ENCODE results near the gene HTR1D.

HTR1D gene

DNA sequence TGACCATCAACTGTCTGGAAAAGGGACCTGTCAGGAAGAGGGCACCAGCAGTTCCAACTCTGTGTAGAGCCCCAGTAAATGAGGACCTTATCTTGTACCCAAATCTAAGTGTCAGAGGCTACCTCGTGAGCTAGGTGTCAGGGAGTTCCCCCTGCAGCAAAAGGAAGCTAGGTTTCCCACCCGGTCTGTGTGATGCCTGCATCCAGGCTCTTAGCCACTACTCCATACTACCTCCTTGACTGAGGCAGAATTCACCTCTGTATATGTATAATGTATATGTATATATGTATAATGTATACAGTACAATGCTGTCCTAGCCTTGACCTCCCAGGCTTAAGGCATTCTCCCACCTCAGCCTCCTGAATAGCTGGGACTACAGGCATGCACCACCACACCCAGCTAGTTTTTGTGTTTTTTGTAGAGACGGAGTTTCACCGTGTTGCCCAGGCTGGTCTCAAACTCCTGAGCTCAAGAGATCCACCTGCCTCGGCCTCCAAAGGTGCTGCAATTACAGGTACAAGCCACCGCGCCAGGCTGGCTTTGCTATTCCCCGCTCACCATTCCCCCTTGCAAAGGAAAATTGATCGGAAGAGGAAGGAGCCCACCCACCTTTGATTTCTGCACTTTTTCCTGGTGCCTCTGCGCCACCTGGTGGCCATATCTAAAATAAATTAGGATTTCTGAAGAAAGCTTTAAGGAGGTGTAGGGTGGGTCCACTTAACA lies 32.9 kb downstream of the HTR1D start:
- DNase-seq = peak; percentile 76

DNA sequence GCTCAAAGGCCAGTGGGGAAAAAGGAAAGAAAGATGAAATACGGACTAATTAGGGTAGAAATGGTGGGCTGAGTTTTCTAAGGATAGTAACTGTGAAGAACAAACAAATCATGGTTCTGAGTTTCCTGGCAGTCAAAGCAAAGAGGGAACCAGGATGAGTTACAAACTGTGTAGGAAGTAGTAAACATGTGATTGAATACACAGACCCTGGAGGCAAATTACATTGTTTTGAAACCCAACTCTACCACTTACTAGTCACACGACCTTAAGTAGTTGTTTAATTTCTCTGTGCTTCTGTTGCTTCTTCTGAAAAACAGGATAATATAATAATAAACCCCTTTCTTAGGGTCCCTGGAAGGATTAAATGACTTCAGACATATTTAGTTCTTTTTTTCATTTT lies 37.4 kb downstream of the HTR1D start:
- DNase-seq = no peak

DNA sequence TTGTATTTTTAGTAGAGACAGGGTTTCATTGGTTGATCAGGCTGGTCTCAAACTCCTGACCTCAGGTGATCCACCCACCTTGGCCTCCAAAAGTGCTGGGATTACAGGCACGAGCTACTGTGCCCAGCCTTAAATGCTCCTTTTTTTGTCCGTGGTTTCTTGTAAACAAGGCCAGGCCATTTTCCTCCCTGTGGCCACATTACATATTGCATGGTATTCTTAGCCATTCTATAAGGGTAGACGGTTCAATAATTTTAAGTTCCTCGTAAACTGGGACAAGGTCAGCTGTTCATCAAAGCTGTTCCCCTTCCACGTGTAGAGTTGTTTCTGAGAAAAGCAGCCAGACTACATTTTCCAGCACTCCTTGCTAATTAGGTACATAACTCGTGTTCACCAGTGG lies 38.4 kb downstream of the HTR1D start:
- DNase-seq = peak; percentile 69

DNA sequence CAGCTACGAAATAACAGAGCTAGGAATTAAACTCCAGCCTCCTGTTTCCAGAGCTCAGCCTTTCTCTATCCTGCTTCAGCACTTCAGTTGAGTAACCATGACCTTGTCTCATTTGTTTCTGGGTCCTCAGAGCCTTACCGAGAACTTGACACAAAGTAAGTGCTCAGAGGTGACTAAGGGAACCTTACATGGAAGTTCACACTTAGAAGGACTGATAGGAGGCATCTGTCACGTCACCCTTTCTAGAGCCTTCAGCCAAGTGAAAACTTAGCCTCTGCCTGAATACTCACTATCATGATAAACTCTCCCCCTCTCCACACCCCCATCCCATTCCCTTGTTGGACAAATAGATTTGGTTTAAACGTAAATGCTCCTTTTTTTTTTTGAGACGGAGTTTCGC lies 38.9 kb downstream of the HTR1D start:
- DNase-seq = no peak

DNA sequence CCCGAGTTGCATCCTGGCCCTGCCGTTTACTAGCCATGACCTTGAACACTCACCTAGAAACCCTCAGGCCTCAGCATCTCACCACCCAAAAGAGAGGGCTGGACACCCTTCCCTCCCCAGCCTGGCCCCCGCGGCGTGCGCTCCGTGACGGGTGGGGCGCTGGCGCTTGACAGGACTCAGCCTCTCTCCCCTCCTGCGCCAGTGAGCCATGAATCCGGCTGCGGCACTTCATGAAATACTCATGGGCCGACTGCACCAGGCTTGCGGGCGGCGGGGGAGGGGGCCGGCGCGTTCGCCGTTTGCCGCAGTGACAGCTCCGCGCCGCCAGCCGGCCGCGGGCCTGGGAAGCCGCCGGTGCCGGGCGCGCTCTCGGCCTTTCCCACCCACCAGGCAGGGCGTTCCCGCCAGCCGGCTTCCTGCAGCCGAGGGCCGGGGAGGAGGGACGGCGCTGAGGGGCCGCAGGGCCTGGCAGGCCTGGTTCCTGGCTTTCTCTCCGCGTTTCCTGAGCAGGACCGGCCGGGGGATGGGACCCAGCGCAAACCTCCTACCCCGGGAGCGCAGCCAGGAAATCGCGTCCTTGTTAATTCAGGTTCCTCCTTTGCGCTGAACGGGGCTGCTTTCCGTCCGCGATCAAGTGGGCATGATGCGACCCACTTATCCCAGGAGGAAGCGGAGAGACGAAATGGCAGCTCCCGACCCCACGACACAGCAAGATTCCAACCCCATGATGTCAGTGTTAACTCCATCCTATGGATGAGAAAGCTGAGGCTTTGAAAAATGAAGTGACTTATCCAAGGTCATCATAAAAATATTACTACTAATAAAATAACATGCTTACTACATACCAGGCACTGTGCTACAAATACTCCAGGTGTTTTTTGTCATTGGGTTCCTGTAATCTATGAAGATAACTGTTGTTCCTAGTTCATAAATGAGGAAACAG lies 39.6 kb downstream of the HTR1D start:
- DNase-seq = peak; percentile 69

DNA sequence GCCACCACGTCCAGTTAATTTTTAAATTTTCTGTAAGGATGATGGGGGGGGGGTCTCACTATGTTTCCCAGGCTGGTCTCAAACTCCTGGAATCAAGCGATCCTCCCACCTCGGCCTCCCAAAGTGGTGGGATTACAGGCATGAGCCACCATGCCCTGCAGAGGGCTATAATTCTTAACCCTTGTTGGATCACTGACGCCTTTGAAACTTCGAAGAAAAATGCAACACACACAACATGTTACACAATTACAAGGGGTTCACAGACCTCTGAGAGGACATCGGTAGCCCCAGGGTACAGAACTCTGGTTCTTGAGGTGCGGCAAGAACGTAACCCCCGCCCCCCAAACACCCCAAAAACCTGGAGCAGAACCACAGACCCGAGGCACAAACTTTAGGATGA lies 40.3 kb downstream of the HTR1D start:
- no peak for DNase-seq

DNA sequence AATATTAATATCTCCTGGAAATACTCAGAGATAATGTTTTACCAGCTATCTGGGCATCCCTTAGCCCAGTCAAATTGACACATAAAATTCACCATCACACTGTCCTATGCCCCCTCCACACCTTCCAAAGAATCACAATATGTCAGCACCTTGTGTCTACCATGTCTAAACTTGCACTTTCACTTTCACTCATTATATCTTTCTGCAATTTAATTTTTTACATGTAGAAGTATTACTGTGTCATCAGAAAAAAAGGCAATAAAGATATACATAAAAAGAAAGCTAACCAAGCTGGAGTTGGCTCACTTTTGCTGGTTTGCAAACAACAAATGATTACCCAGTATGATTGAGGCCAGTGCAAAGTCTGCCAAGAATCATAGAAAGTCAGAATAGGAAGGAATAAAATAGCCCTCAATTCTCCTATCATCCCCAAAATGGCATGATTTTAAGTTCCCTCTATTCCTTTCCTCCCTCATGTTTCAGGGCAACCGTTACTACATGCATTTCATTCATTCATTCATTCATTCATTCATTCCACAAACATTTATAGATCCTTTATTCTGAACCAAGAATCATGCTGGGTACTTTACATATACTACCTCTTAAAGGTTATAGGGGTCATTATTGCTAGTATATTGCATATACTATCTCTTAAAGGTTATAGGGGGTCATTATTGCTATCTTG lies 42.7 kb downstream of the HTR1D start:
- no peak for DNase-seq

DNA sequence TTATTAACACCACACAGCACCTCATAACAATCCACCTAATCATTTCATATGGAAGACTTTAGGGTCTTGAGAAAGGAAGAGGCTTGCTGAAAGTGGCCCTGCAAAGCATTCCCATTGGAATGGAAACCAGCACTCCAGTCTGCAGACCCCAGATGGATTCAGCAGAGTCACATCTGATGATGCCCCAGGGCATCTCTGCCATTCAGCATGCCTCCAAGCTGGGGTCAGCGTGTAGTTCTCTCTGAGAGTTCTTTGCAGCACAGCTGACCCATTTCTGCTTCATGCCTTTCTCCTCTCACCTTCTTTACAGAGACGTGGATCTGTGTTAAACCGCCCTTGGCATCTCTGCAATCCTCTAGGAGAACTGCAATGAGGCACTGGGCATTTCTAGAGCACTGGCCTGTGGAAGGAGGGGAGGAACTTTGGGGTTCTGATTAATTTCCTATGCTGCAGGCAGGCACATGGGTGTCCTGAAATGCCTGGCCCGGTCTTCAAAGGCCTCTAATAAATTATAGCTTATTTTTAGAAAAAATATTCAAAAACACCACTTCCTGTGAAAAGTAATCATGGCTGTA lies 46.0 kb downstream of the HTR1D start:
- no peak for DNase-seq

DNA sequence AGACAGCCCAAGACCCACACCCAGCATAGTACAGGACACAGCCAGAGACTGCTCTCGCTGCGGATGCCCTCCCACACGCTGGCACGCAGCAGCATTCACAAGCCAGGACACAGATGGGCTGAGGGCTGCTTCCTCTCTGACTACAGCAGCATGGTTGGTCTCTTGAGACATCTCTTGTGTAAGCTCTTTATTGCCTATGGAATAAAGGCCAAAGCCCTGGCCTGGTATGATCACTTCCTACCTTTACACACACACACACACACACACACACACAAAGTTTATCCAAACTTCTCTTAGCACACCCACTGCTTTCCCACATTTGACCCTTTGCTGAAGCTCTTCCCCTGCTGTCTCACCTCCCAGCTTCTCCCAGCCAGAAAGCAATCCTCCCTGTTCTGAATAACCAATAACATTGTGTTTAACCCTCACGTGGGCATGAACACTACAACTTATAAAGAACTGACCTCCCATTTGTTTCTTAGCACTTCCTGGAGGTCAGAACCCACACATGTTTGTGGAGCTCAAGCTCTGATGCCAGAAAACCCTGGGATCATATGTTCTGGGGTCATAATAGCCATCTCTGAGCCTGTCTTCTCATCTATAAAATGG lies 47.5 kb downstream of the HTR1D start:
- peak; percentile 82 for DNase-seq

DNA sequence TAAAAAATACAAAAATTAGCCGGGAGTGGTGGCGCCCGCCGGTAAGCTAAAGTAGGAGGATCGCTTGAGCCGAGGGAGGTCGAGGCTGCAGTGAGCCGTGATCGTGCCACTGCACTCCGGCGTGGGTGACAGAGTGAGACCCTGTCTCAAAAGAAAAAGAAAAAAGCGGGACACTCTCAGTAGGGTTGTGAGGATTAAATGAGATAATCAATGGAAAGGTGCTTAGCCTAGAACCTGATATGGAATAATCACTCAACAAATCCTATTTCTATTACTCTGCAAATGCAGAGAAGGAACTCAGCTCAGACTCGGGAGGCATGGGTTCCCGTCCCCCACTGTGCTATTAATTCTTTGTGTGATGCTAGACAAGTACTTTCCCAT lies 48.1 kb downstream of the HTR1D start:
- DNase-seq = no peak

DNA sequence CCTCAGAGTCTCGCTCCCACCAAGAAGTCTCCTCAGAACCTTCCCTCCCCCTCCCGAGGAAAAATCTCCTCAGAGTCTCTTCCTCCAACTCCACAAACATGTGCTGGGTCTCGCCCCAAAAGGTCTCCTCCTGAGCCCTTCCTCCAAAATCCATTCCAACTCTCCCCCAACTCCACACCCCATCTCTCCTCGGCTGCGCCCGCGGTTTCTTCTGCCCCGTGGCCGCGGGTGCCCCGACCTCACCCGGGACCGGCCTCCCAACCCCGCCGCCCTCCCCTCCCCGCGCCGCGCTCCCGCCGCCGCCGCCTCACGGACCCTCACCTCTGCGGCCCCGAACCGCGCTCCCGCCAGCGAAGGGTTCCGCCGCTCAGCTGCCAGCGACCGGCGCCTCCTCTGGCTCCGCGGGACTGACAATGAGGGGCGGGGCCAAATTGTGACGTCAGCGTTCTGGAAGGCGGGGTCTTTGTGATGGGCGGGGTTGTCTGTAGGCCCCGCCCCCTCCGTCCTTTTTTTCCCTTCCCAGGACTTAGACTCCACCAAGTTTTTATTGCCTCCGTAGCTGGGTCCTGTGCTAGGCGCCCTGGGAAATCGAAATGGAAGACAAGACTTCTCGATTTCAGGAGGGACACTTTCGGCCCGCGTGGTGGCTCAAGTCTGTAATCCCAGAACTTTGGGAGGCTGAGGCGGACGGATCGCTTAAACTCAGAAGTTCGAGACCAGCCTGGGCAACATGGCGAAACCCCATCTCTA lies 48.7 kb downstream of the HTR1D start, which contains the start of gene LUZP1:
Gene LUZP1 (minus strand): TSS at position 412 of the 750 bp plus-strand sequence.
- DNase-seq = peak; percentile 89

DNA sequence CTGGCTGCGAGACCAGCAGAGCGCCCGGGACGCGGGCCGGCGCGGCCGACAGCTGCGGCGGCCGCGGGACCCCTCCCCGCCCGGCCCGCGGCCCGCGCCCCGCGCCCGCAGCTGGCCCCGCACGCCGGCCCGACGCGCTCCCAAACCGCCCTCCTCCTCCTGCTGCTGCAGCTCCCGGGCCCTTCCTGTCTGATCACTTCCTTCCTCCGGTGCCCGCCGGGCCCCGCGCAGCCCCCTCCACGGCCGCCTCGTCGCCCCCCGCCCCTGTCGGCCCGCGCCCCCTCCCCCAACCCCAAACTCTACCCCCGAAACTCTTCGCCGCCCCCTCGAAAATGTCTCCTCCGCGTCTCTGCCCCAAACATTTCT lies 49.2 kb downstream of the HTR1D start:
- peak; percentile 41 for DNase-seq

DNA sequence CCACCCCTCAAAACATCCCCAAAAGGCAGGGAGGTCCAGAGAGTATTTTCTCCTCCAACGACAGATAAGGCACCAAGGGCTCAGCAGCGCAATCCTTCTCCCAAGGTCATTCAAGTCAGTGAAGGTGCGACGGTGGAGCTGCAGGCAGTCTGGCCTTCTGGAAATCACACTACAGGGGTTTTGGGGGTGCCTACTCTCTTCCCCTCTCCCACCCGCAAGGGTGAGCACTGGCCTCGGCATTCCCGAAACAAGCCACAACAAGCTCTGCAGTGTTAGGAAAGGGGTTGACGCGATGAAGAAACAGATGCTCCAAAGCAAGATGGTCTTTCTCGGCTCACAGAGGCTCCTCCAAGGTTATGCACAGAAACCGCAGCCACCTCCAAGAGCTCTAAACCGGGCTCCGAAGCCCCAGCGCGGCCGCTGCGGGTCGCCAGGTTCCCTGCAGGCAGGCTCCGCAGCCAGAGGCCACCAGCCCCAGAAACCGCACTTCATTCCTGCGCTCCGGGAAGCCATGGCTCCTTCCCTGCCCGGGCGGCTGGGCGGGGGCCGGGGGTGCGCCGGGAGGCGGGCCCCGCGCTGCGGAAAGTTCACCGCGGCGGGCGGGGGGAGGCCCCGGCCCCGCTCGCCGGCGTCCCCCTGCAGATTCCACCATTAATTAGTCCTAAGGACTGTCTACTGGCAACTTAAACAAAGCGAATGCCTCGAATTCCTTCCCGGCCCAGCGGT lies 49.8 kb downstream of the HTR1D start:
- peak; percentile 56 for DNase-seq

DNA sequence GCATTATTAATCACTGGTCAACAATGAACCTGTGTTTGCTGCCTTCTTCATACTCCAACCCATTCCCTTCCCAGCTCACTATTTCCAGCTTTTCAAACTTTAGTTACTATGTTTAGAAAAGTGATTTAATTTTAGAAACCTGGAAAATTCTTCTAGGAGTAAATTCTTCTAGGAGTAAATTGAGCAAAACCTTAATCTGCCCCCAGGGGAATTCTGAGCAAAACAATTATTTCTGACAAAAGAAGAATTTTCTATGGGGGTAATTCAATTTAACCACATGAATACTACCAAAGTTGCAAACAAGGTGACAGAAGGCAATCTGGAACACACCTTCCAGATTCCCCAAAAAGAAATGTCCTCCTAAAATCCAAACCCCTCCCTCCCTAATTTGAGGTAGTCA lies 50.4 kb downstream of the HTR1D start:
- no peak for DNase-seq

DNA sequence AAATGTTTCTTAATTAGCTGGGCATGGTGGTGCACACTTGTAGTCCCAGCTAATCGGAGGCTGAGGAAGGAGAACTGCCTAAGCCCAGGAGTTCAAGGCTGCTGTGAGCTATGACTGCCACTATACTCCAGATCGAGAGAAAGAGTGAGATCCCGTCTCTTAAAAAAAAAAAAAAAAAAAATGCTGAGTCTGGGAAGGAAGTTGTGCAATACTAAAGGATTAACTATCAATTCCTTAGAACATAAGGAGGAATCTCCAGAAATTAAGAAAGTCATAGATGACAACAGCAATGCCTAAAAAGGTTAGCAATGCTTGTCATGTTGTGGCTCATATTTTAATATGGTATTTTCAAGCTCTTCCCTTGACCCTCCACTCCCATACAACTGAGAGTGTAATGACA lies 53.9 kb downstream of the HTR1D start:
- DNase-seq = no peak

DNA sequence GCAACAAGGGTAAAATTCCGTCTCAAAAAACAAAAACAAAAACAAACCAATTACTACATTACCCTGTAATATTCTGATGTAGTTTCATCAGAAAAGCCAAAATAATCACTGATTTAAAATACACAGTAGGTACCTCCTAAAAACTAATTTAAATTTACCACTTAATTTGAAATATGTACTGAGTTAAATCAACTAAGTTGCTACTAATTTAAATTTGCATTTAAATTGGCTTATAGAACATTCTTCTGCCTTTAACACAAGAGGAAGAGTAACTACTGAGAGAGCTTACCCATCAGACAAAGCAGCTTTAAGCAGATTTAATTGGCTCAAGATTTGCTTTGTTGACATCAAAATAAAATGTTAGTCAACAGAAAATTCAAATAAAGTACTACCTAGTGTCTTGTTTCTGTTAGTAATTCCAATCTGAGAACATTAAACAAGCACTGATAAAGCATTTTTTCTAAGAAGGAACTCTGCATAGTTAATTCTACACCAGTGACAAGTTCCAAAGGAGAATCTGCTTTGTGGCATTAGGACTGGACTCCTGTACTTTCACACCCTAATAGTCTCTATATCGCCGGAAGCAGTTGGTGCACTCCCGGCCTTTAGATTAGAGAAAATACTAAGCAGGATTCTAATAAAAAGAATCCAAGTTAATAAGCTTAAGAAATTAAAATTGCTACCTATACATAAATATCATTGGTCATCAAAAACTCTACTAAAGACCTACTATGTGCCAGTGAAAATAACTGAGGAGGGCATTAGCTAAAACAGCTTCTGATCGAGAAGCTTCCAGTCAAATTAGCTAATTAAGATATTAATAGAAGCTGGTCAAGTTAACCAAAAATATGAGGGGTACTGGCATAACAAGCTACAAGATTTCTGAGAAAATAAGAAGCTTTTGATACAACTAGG lies 57.1 kb downstream of the HTR1D start:
- no peak for DNase-seq

DNA sequence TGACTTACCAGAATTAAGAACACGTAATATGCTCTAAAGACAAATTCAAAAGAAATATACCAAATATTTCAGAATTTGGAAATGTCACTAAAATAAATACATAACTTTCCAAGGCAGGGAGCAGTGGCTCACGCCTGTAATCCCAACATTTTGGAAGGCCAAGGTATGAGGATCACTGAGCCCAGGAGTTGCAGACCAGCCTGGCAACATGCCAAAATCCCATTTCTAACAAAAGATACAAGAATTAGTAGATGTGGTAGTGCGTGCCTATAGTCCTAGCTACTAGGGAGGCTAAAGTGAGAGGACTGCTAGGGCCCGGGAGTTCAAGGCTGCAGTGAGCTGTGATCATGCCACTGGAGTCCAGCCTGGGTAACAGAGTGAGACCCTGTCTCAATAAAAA lies 60.4 kb downstream of the HTR1D start:
- no peak for DNase-seq

DNA sequence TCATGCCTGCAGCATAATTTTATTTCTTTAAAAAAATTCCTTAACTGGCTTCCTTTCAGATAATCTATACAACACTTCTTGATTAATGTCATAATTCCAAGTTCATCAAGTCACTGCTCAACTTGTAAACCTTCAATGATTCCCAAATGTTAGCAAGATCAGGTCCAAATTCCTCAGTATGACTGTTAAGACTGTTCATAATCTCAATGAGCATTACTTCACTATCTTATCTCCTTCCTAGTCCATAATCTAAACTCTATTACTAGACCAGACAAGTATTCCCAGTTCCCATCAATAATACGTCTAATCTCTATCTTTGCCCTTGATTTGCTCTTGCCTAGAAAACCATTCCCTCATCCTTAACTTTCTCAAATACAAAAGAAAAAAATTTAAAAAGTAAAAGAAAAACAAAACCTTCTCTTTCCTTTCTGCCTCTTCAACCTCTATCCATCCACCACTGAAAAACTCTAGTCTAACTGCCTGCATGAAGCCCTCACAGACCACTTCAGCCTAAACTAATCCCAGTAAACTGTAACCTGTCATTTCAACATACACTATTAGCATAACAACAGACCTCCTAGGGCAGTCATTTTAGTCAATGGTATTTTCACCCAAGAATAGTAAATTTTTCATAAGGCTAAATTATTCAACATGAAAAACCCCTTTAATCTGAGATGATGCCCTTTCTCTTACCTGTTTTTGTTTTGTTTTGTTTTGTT lies 64.2 kb downstream of the HTR1D start:
- no peak for DNase-seq

DNA sequence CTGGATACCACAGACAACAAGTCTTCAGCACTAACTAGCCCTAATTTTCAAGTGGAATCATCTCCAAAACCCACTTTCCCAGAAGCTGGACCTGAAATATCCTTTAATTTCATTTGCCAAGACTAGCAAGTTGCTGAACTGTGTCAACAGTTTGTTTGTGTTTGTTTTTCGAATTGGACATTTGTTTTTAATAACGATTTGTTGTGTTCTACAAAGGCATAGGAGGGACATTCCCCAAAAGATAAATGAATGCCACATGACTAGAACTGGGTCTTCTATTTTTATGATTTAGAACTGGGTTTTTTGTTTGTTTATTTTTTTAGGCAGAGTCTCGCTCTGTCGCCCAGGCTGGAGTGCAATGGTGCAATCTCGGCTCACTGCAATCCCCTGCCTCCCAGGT lies 66.6 kb downstream of the HTR1D start:
- no peak for DNase-seq

DNA sequence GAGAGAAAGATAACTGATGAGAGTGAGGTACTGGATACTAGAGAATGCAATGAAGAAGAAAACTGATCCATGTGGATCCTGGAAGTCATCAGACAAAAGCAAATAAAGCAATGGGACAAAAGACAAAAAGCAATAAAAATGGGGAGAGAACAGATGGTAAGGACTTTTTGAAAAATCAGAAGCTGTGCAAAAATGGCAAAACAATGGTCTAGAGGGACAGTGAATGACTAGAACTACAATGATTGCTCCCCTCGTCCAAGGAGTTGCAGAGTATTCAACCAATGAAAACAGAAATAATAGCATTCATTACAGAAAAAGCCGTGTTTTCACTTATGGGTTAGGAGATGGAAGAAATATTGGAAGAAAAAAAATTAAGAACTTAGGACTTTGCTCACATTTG lies 67.2 kb downstream of the HTR1D start:
- no peak for DNase-seq
